HUES48 (cell line): ENCODE results near the gene SH3BP1.
"Not testable (repeated sequence)": the region's sequence is repeated elsewhere in the genome, so short reads cannot be mapped to it uniquely, and the experiment has no call there.

Experiments used
- H3K27ac ChIP-seq: one replicate; pipeline ENCODE4 v1.7.0; 2013; ENCODE audit warnings: low read depth, low read length, inconsistent platforms
- H3K27me3 ChIP-seq: 2 replicates; pipeline ENCODE4 v1.6.1; 2013; ENCODE audit warnings: mild to moderate bottlenecking, low read length; ENCODE audit not compliant: control insufficient read depth, insufficient read depth
- H3K36me3 ChIP-seq: 2 replicates; pipeline ENCODE4 v1.6.1; 2013; ENCODE audit warnings: low read length; ENCODE audit not compliant: control insufficient read depth, insufficient read depth
- H3K4me1 ChIP-seq: 2 replicates; pipeline ENCODE4 v1.6.1; 2013; ENCODE audit warnings: mild to moderate bottlenecking, low read length; ENCODE audit not compliant: control insufficient read depth, insufficient read depth
- H3K4me3 ChIP-seq: 2 replicates; pipeline ENCODE4 v1.5.1; 2013; ENCODE audit warnings: mild to moderate bottlenecking, low read depth, low read length
- H3K9ac ChIP-seq: 2 replicates; pipeline ENCODE4 v1.6.1; 2013; ENCODE audit warnings: mild to moderate bottlenecking, low read depth, low read length, moderate library complexity
- H3K9me3 ChIP-seq: 2 replicates; pipeline ENCODE4 v1.6.1; 2013; ENCODE audit warnings: low read length; ENCODE audit not compliant: control insufficient read depth, insufficient read depth

SH3BP1 gene

GRCh38 chr22:37650463-37651136 lies 11.1 kb downstream of the SH3BP1 start:
- Histone ChIP-seq H3K9me3 (no peaks in the 10 kb centered on the region), H3K4me3 (no peak overlapping the region), H3K36me3 (peaks cover 52% of the 10 kb centered on the region), H3K27me3 (no peaks in the 10 kb centered on the region), H3K4me1 (no peaks in the 10 kb centered on the region), H3K27ac (no peak overlapping the region), H3K9ac (no peak overlapping the region)

GRCh38 chr22:37654563-37655251 lies 15.2 kb downstream of the SH3BP1 start:
- Histone ChIP-seq H3K9me3 (no peaks in the 10 kb centered on the region), H3K4me3 (no peak overlapping the region), H3K4me1 (peaks cover 3% of the 10 kb centered on the region), H3K27me3 (no peaks in the 10 kb centered on the region), H3K36me3 (peaks cover 33% of the 10 kb centered on the region), H3K9ac (no peak overlapping the region), H3K27ac (no peak overlapping the region)

GRCh38 chr22:37655252-37655563 lies 15.7 kb downstream of the SH3BP1 start:
- Histone ChIP-seq H3K9ac (no peak overlapping the region), H3K4me1 (peaks cover 6% of the 10 kb centered on the region), H3K4me3 (no peak overlapping the region), H3K27me3 (no peaks in the 10 kb centered on the region), H3K27ac (no peak overlapping the region), H3K9me3 (no peaks in the 10 kb centered on the region), H3K36me3 (peaks cover 28% of the 10 kb centered on the region)

GRCh38 chr22:37656583-37656982 lies 17.1 kb downstream of the SH3BP1 start:
- H3K4me3 ChIP-seq, H3K9me3 ChIP-seq, H3K27ac ChIP-seq, H3K27me3 ChIP-seq, H3K4me1 ChIP-seq, H3K9ac ChIP-seq: not testable (repeated sequence)
- peaks cover 14% of the 10 kb centered on the region for H3K36me3 ChIP-seq

GRCh38 chr22:37657590-37658132 lies 18.2 kb downstream of the SH3BP1 start:
- H3K36me3 ChIP-seq = peaks cover 11% of the 10 kb centered on the region
- H3K9me3 ChIP-seq = no peaks in the 10 kb centered on the region
- no peaks in the 10 kb centered on the region for H3K27me3 ChIP-seq
- H3K9ac ChIP-seq = no peak overlapping the region
- peak overlapping the region; percentile 69 for H3K4me3 ChIP-seq
- peak overlapping the region; percentile 60 for H3K27ac ChIP-seq
- peaks cover 6% of the 10 kb centered on the region for H3K4me1 ChIP-seq

GRCh38 chr22:37658133-37659065 lies 18.9 kb downstream of the SH3BP1 start, which contains the start of gene PDXP:
Gene PDXP (plus strand): TSS chr22:37658723. CDS start chr22:37658783, 60 bp downstream.
- Histone ChIP-seq H3K27me3 (no peaks in the 10 kb centered on the region), H3K4me1 (peaks cover 6% of the 10 kb centered on the region), H3K9ac (peak within 1 kb of the TSS; percentile 37; the same call in 1 of the 2 replicates)

GRCh38 chr22:37659066-37659896 lies 19.8 kb downstream of the SH3BP1 start:
- peaks cover 6% of the 10 kb centered on the region for H3K4me1 ChIP-seq
- no peak overlapping the region for H3K27ac ChIP-seq
- no peaks in the 10 kb centered on the region for H3K9me3 ChIP-seq
- 0 out of 2 replicates have a peak, but pooled peaks cover 3% of the 10 kb centered on the region for H3K36me3 ChIP-seq
- peak overlapping the region; percentile 37; the same call in 1 of the 2 replicates for H3K9ac ChIP-seq
- H3K27me3 ChIP-seq = no peaks in the 10 kb centered on the region
- peak overlapping the region; percentile 69 for H3K4me3 ChIP-seq

More at GRCh38 chr22:37658133-37659065, 18.9 kb downstream of the SH3BP1 start, which contains the start of gene PDXP:
- Histone ChIP-seq H3K9me3 (no peaks in the 10 kb centered on the region), H3K4me3 (peak within 1 kb of the TSS; percentile 69), H3K36me3 (peaks cover 5% of the 10 kb centered on the region), H3K27ac (peak within 1 kb of the TSS; percentile 60)

- H3K9ac ChIP-seq = no peak overlapping the region
- H3K9me3 ChIP-seq = no peaks in the 10 kb centered on the region
- peaks cover 6% of the 10 kb centered on the region for H3K4me1 ChIP-seq
- no peak overlapping the region for H3K27ac ChIP-seq
- 0 out of 2 replicates have a peak, but pooled peaks cover 6% of the 10 kb centered on the region for H3K36me3 ChIP-seq
- H3K27me3 ChIP-seq = no peaks in the 10 kb centered on the region
- H3K4me3 ChIP-seq = peak overlapping the region; percentile 69
Observed at GRCh38 chr22:37659897-37660708, 20.6 kb downstream of the SH3BP1 start.

GRCh38 chr22:37660709-37661045 lies 21.2 kb downstream of the SH3BP1 start:
- H3K9ac ChIP-seq = no peak overlapping the region
- H3K36me3 ChIP-seq = peaks cover 11% of the 10 kb centered on the region
- H3K9me3 ChIP-seq = no peaks in the 10 kb centered on the region
- H3K27me3 ChIP-seq = no peaks in the 10 kb centered on the region
- H3K27ac ChIP-seq = no peak overlapping the region
- peaks cover 6% of the 10 kb centered on the region for H3K4me1 ChIP-seq
- no peak overlapping the region for H3K4me3 ChIP-seq
